ENCODE data around the gene SYTL2.
"Not testable (repeated sequence)": the region's sequence is repeated elsewhere in the genome, so short reads cannot be mapped to it uniquely, and the experiment has no call there.

Gene SYTL2

GRCh38 chr11:85843929-85844328 is 33.0 kb upstream of the SYTL2 start:
- Histone ChIP-seq H3K4me2 (ENCODE audit: low read length) (no peak overlapping the region), H3K4me3 (ENCODE audit: low read length) (no peak overlapping the region), H3K27me3 (ENCODE audit: low read depth, low read length) (no peaks in the 10 kb centered on the region), H4K20me1 (ENCODE audit: insufficient read depth, low read length) (no peaks in the 10 kb centered on the region), H3K79me2 (ENCODE audit: low read length) (no peaks in the 10 kb centered on the region), H3K4me1 (ENCODE audit: low read length) (no peaks in the 10 kb centered on the region), H3K27ac (ENCODE audit: low read length) (no peak overlapping the region), H3K9ac (ENCODE audit: low read length) (no peak overlapping the region), H3K36me3 (replicated peaks; ENCODE audit: low read depth, low read length) (no peaks in the 10 kb centered on the region), H3K9me3 (ENCODE audit: insufficient read depth, low read length) (no peaks in the 10 kb centered on the region), H2AFZ (ENCODE audit: low read depth, low read length) (no peak overlapping the region)
- TF ChIP-seq CTCF (IDR thresholded peaks at IDR 0.05; ENCODE audit: low read depth, low read length) (no peak), EZH2phosphoT487 (IDR thresholded peaks at IDR 0.05; ENCODE audit: low read depth) (no peak)

DNA sequence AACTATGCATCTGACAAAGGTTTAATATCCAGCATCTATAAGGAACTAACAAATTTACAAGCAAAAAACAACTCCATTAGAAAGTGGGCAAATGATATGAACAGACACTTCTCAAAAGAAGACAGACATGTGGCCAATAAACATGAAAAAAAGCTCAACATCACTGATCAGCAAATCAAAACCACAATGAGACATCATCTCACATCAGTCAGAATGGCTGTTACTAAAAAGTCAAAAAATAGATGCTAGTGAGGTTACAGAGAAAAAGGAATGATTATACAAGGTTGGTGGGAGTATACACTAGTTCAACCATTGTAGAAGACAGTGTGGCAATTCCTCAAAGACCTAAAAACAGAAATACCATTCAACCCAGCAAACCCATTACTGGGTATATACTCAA is 30.0 kb upstream of the SYTL2 start:
- H3K4me2 ChIP-seq (ENCODE audit: low read length); H2AFZ ChIP-seq (ENCODE audit: low read depth, low read length); H3K27ac ChIP-seq (ENCODE audit: low read length); H3K36me3 ChIP-seq (replicated peaks; ENCODE audit: low read depth, low read length); H3K4me3 ChIP-seq (ENCODE audit: low read length); H4K20me1 ChIP-seq (ENCODE audit: insufficient read depth, low read length); H3K9me3 ChIP-seq (ENCODE audit: insufficient read depth, low read length); H3K9ac ChIP-seq (ENCODE audit: low read length); H3K27me3 ChIP-seq (ENCODE audit: low read depth, low read length); H3K4me1 ChIP-seq (ENCODE audit: low read length); H3K79me2 ChIP-seq (ENCODE audit: low read length): not testable (repeated sequence)

DNA sequence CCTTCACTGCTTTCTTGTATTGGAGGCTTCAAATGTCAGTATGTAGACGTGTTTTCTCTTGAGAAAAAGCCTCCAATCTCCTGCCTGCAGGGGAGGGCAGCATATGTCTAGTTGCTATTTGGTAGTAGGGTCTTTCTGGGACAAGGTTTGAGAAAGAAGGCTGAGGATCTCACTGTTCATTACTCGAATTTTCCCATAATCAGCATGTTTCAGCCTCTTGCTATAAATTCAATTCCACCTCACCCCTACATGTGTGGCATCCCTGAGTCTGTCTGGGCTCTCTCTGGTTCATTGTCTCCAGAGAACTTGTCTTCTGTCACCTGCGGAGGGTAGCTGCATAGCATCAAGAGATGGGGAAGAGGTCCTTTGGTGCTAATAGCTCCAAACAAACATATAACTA is 24.8 kb upstream of the SYTL2 start:
- Histone ChIP-seq H3K36me3 (replicated peaks; ENCODE audit: low read depth, low read length) (no peaks in the 10 kb centered on the region), H3K4me1 (ENCODE audit: low read length) (peaks cover 3% of the 10 kb centered on the region), H3K9ac (ENCODE audit: low read length) (no peak overlapping the region), H4K20me1 (ENCODE audit: insufficient read depth, low read length) (no peaks in the 10 kb centered on the region), H2AFZ (ENCODE audit: low read depth, low read length) (no peak overlapping the region), H3K27ac (ENCODE audit: low read length) (no peak overlapping the region), H3K4me3 (ENCODE audit: low read length) (no peak overlapping the region), H3K27me3 (ENCODE audit: low read depth, low read length) (no peaks in the 10 kb centered on the region), H3K4me2 (ENCODE audit: low read length) (no peak overlapping the region), H3K79me2 (ENCODE audit: low read length) (no peaks in the 10 kb centered on the region), H3K9me3 (ENCODE audit: insufficient read depth, low read length) (peaks cover 7% of the 10 kb centered on the region; the same call in 1 of the 2 replicates)
- TF ChIP-seq EZH2phosphoT487 (IDR thresholded peaks at IDR 0.05; ENCODE audit: low read depth) (no peak), CTCF (IDR thresholded peaks at IDR 0.05; ENCODE audit: low read depth, low read length) (no peak)

DNA sequence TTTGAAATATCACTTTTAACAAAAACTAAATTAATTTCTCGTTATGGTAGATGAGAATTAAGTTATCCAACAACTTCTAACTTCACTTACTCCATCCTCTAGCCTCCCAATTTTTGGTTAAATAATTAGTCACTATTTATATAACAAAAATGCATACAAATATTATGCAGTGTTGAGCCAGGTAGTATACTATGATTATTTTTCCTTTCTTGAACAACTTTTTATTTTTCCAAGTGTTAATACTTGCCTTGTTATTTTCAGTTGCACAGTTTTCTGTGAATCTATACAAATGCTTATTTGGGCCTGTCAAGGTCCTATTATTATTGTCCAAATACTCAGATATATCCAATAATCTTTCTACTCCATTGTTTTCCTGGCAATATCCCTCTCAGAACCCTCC is 24.3 kb upstream of the SYTL2 start:
- TF ChIP-seq EZH2phosphoT487 (IDR thresholded peaks at IDR 0.05; ENCODE audit: low read depth) (no peak), CTCF (IDR thresholded peaks at IDR 0.05; ENCODE audit: low read depth, low read length) (no peak)
- Histone ChIP-seq H3K9me3 (ENCODE audit: insufficient read depth, low read length) (peaks cover 7% of the 10 kb centered on the region; the same call in 1 of the 2 replicates), H4K20me1 (ENCODE audit: insufficient read depth, low read length) (no peaks in the 10 kb centered on the region), H3K27me3 (ENCODE audit: low read depth, low read length) (no peaks in the 10 kb centered on the region), H3K27ac (ENCODE audit: low read length) (no peak overlapping the region), H3K36me3 (replicated peaks; ENCODE audit: low read depth, low read length) (no peaks in the 10 kb centered on the region), H3K4me3 (ENCODE audit: low read length) (no peak overlapping the region), H3K4me1 (ENCODE audit: low read length) (peaks cover 8% of the 10 kb centered on the region), H3K9ac (ENCODE audit: low read length) (no peak overlapping the region), H3K79me2 (ENCODE audit: low read length) (no peaks in the 10 kb centered on the region), H2AFZ (ENCODE audit: low read depth, low read length) (no peak overlapping the region), H3K4me2 (ENCODE audit: low read length) (no peak overlapping the region)

DNA sequence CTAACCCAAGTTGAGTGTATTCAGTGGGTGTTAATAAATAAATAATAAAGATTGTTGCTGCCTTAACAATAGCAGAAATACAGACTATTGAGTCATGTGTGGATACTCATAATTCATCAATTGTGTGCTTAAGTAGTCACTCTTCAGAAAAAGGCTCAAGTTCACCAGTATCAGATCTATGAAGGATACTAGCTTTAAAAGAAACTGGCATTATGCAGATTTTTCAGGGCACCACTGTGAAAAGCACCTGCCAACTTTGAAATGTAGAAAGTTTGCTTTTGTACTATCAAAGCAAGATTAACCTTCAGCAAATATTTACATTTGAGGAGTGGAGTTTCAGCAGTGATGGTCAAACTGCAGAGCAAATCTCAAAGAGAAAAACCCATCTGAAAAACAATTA is 20.1 kb upstream of the SYTL2 start:
- no peaks in the 10 kb centered on the region for H3K36me3 ChIP-seq (replicated peaks; ENCODE audit: low read depth, low read length)
- no peak overlapping the region for H3K4me2 ChIP-seq (ENCODE audit: low read length)
- TF ChIP-seq EZH2phosphoT487 (IDR thresholded peaks at IDR 0.05; ENCODE audit: low read depth) (no peak), CTCF (IDR thresholded peaks at IDR 0.05; ENCODE audit: low read depth, low read length) (no peak)

More for the DNA sequence above, 20.1 kb upstream of the SYTL2 start:
- H3K9ac ChIP-seq (ENCODE audit: low read length), result no peak overlapping the region
- H3K4me1 ChIP-seq (ENCODE audit: low read length), result peaks cover 8% of the 10 kb centered on the region
- H2AFZ ChIP-seq (ENCODE audit: low read depth, low read length), result no peak overlapping the region
- H3K79me2 ChIP-seq (ENCODE audit: low read length), result no peaks in the 10 kb centered on the region
- H4K20me1 ChIP-seq (ENCODE audit: insufficient read depth, low read length), result no peaks in the 10 kb centered on the region
- H3K27ac ChIP-seq (ENCODE audit: low read length), result no peak overlapping the region
- no peak overlapping the region for H3K4me3 ChIP-seq (ENCODE audit: low read length)
- H3K9me3 ChIP-seq (ENCODE audit: insufficient read depth, low read length), result peaks cover 7% of the 10 kb centered on the region; the same call in 1 of the 2 replicates
- no peaks in the 10 kb centered on the region for H3K27me3 ChIP-seq (ENCODE audit: low read depth, low read length)

Measured in OCI-LY3 (cell line).